Right lung (tissue), 5 donors: Measurements from ENCODE around the gene LDLRAD4. TPM values are rescaled to one million over a fixed set of nuclear protein-coding genes. Genes with fewer than 3 reads are reported as not detected.
"Not testable (repeated sequence)": the region's sequence is repeated elsewhere in the genome, so short reads cannot be mapped to it uniquely, and the experiment has no call there.

Source experiments
- DNase-seq, 2 donors: peaks; one replicate each; pipeline ENCODE4 v3.0.0-alpha.2; 2013
- polyA plus RNA-seq, 5 donors: library from polyadenylated mRNA; unstranded; fragments of 120-200 nt; gene quantifications; one replicate each; pipeline versions ENCODE4 v1.2.1 to v1.2.3, GENCODE V29; 2013; ENCODE audit warnings: inconsistent platforms in 1 of 5, low replicate concordance in 1 of 5; ENCODE audit not compliant: insufficient read length in 5 of 5, insufficient read depth in 1 of 5

The LDLRAD4 gene
- polyA plus RNA-seq, 5 donors: 14.2 to 18.6 (median 15.1) TPM

GRCh38 chr18:13461936-13462335 lies 243.4 kb downstream of the LDLRAD4 start:
- DNase-seq: no peak

- DNase-seq: no peak
Measured at GRCh38 chr18:13462686-13463085, 244.1 kb downstream of the LDLRAD4 start.

GRCh38 chr18:13463526-13464210 lies 245.1 kb downstream of the LDLRAD4 start:
- DNase-seq: no peak

- DNase-seq: no peak
Measured at GRCh38 chr18:13464432-13465123, 246.0 kb downstream of the LDLRAD4 start.

- DNase-seq: no peak
Measured at GRCh38 chr18:13465124-13465446, 246.5 kb downstream of the LDLRAD4 start.

- DNase-seq: no peak
Measured at GRCh38 chr18:13465476-13465875, 246.9 kb downstream of the LDLRAD4 start.

GRCh38 chr18:13470516-13471197 lies 252.1 kb downstream of the LDLRAD4 start:
- no peak for DNase-seq

- no peak for DNase-seq
Measured at GRCh38 chr18:13471198-13471845, 252.8 kb downstream of the LDLRAD4 start.

- no peak for DNase-seq
Measured at GRCh38 chr18:13471971-13472628, 253.5 kb downstream of the LDLRAD4 start.

GRCh38 chr18:13473751-13474150 lies 255.2 kb downstream of the LDLRAD4 start:
- no peak for DNase-seq

- no peak for DNase-seq
Measured at GRCh38 chr18:13474336-13474735, 255.8 kb downstream of the LDLRAD4 start.

- DNase-seq: no peak
Measured at GRCh38 chr18:13474907-13475545, 256.5 kb downstream of the LDLRAD4 start.

GRCh38 chr18:13476312-13476711 lies 257.8 kb downstream of the LDLRAD4 start:
- DNase-seq: not testable (repeated sequence)

- no peak for DNase-seq
Measured at GRCh38 chr18:13477147-13477683, 258.7 kb downstream of the LDLRAD4 start.

- DNase-seq: no peak
Measured at GRCh38 chr18:13480571-13481255, 262.2 kb downstream of the LDLRAD4 start.

- no peak for DNase-seq
Measured at GRCh38 chr18:13481331-13481730, 262.8 kb downstream of the LDLRAD4 start.

- no peak for DNase-seq
Measured at GRCh38 chr18:13481820-13482617, 263.5 kb downstream of the LDLRAD4 start.

GRCh38 chr18:13482618-13482945 lies 264.0 kb downstream of the LDLRAD4 start:
- no peak for DNase-seq

GRCh38 chr18:13483316-13484270 lies 265.0 kb downstream of the LDLRAD4 start:
- no peak for DNase-seq
